C4-2B (cell line): ENCODE measurements around the gene PREP.

ENCODE experiments used
- CTCF ChIP-seq: fragments of 450-650 bp; conservative IDR thresholded peaks from 2 replicates; pipeline ENCODE4 v1.5.1; 2017; ENCODE audit warnings: mild to moderate bottlenecking
- ZFX ChIP-seq: fragments of 450-650 bp; IDR thresholded peaks from 2 replicates; pipeline ENCODE4 v1.6.1; 2017

- TF ChIP-seq CTCF = no peak
- no peak for TF ChIP-seq ZFX
These were observed 18.9 kb downstream of the PREP start for GRCh38 chr6:105384004-105384403.
